Occipital lobe (tissue), 2 donors: ENCODE measurements around the gene SUB1. TPM values are rescaled to one million over a fixed set of nuclear protein-coding genes. Genes with fewer than 3 reads are reported as not detected.
"Not testable (repeated sequence)": the region's sequence is repeated elsewhere in the genome, so short reads cannot be mapped to it uniquely, and the experiment has no call there.

Experiments used
- DNase-seq: peaks from one replicate; lab custom pipeline; 2025; lab: John Stamatoyannopoulos, UW
- total RNA-seq: library from RNA; depleted of rRNA; stranded (reverse); fragments of >200 nt; gene quantifications from one replicate; pipeline ENCODE4 v1.2.3, GENCODE V29; 2014

The SUB1 gene
- 346 TPM for total RNA-seq

DNA sequence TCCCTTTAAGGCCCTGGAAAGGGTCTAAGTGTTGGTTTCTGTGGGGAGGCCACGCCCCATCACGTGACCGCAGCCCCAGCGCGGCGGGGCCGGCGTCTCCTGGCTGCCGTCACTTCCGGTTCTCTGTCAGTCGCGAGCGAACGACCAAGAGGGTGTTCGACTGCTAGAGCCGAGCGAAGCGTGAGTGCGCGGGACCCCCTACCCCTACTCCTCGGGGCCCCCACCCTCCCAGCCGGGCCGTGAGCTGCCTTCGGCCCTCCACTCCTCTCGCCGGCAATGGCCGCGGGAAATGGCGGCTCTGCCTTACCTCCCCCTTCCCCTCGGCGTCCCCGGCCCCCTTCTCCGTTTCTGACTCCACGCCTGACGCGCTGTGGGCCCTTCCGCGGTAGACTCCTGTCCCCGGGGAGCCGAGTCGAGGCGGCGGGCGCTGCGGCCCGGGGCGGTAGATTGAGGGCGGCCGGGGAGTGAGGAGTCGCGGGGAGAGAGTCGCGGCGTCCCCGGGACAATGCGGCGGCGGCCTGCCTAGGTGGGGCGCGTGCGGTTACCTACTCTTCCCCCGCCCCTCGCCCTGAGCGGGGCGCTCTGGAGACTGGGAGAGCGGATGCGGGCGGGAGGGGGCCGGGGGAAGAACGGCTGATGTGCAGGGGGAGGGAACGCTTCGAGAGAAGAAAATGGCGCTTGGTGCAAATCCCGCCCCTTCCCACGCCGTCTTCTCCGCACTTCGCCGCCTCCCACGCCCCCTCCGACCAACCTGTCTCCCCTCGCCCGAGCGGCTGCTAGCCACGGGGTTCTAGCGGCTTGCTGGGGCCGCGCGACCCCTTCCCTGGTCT is at the start of gene SUB1:
Gene SUB1 (plus strand): TSS at position 112 of the 830 bp plus-strand sequence. CDS start 2,956 bp downstream, outside the sequence.
- DNase-seq = peak; percentile 90

DNA sequence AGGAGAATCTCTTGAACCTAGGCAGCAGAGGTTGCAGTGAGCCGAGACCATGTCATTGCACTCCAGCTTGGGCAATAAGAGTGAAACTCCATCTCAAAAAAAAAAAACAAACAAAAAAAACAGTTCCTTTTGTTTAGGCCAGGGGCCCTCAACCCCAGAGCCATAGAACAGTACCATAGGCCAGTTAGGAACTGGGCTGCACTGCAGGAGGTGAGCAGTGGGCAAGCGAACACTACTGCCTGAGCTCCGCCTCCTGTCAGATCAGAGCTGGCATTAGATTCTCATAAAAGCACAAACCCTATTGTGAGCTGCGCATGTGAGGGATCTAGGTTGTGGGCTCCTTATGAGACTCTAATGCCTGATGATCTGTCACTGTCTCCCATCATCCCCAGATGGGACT is 49.1 kb upstream of the SUB1 start:
- no peak for DNase-seq

DNA sequence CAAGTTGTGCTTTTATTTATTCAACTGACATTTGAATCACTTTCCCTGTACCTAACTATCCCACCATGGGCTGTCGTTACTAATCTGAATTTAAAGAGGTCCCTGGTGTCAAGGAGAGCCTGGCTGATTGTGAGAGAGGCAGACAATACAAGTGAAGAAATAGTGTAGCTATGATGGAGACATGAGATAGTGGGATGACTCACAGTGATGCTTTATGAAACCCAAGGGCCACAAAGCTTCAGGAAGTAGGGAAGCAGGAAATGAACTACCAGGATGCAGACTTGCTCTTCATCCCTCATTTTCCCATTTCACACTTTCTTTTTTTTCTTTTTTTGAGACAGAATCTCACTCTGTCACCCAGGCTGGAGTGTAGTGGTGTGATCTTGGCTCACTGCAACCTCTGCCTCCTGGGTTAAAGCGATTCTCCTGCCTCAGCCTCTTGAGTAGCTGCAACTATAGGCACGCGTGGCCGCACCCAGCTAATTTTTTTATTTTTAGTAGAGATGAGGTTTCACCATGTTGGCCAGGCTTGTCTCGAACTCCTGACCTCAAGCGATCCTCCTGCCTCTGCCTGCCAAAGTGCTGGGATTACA is 47.8 kb upstream of the SUB1 start:
- not testable (repeated sequence) for DNase-seq

DNA sequence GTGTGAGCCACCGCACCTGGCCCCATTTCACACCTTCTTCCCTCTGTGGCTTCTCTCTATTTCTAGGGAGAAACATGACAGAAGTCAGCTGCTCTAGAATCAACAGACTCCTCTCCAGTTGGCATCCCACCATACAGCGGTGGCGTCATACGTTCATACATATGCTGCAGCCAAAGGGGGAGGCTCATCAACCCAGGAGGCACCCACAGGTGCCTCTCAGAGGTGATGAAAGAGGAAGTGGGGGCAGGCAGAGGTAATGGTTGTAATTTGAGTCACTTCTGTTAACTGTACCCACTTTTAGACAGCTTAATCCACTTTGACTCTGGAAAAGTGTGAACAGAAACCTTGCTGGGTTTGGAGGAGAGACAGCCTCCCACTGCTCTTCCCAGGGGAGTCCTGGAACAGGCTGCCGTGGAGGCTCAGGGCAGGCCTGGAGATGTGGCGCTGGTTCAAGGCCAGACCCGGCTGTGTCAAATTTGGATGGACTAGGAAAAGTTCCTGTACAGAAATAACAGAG is 47.3 kb upstream of the SUB1 start:
- no peak for DNase-seq

DNA sequence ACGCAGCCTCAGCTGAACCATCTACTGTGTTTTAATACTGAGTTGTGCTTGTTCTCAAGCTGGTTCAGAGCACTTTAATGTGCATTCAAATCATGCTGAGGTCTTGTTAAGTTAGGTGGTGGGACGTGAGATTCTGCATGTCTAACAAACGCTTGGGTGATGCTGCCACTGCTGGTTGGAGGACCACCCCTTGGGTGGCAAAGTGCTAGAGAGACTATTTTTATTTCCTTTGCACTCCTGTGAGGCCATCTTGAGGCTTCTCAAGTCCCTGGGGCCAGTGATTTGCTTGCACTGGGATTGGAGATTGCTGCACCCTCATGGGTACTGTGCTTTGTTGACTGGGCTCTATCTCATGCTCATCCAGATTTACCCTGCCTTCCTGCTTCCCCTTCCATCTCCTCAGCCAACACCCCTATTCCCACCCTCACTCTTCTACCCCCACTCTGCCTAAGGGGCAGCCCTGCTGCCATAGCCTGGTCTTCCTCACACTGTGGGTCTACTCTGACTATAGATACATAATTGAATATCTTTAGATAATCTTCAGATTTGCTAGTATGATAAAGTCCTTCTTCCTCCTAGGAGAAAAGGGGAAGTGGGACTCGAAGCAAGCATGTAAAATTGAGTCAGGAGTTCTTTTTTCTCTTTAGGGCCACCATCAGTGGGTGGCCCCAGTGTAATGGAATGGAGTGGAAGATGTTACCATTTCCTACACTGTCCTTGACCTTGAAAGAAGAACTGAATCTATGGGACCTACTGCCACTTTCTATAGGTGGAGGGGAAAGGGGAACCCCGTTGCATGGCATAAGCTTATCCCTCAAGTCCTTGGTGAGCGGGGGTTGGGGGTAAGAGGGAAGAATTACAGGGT is 45.1 kb upstream of the SUB1 start:
- DNase-seq = no peak

DNA sequence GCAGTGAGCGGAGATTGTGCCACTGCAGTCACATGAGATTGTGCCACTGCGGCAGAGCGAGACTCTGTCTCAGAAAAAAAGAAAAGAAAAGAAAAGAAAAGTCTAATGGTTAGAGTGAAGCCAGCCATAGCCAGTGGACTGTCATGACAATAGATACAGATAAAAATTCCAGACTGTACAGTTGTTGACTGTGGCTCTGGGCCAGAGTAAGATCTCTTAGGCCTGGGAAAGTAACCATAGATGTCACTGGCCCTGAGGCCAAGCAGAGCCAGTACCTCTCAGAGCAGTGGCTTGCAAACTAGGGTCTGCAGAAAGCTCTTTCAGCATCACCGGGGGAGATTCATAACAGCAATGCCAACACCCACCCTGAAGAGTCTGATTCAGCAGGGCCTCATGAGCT is 44.1 kb upstream of the SUB1 start:
- DNase-seq = no peak

DNA sequence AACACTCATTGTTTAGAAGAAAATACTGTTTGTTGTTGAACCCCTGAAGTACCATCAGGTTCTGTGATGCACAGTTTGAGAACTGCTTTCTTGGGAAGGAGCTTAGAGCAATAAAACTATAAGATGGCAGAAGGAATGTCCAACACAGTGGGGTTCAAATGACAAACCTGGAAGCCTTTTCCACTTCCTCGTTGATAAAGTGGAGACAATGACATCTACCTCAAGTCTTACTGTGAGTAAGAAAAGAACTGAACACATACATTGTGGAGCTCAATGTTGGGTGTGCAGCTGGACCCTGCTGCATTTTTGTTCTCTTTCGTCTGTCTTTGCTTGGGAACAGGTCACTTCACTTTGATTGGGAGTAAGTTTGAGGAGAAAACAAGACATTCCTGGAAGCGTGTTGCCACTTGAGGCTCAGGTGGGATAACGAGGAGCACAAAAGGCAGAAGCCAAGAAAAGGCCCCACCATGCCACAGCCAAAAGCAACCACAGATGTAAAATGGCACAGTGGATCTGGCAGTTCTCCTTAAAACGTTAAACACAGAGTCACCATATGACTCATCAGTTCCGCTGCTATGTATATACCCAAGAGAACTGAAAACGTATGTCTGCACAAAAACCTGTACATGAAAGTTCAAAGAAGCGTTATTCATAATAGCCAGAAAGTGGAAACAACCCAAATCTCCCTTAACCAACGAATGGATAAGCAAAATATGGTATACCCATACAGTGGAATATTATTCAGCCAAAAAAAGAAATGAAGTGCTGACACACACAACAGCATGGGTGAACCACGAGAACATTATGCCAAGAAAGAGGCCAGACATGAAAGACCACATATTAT is 42.9 kb upstream of the SUB1 start:
- no peak for DNase-seq

DNA sequence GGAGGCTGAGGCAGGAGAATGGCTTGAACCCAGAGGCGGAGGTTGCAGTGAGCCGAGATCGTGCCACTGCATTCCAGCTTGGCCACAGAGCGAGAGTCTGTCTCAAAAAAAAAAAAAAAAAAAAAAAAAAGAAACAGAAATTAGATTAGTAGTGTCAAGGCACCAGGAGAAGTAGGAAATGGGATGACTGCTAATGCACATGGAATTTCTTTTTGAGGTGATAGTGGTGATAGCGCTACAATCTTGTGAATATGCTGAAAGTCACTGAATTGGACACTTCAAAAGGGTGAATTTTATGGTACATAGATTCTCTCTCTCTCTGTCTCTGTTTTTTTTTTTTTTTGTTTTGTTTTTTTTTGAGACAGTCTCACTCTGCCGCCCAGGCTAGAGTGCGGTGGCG is 42.1 kb upstream of the SUB1 start:
- DNase-seq = no peak

DNA sequence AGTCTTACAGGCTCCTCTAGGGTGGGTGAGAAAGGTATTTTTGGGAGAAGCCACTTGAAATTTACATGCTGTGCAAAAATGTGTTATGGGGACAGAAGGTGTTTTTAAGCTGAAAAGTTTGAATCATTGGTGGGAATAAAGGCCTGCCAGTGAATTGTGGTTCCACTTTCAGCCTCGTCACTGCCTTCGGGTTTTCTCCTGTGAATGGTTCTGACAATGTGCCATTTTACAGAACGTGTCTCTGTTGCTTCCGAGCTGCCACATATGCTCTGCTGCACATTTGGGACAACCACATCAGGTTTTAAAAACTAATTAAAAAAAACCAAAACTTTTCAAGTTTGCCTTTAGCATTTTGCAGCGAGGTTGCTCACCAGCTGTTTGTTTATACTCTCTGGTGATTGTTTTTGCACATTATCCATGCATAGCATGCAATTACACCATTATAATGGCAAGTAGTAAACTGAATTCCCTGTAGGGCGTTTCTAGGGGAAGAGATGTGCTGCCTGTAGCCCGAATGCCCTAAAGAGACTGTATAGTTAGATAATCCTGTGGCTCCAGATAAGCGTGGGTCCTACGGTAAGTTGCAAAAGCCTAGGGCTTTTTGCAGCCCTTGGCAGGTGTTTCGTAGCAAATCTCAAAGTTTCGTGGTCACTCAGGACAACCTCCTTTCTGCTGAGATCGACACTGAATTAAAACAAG is 40.1 kb upstream of the SUB1 start:
- peak; percentile 26 for DNase-seq

DNA sequence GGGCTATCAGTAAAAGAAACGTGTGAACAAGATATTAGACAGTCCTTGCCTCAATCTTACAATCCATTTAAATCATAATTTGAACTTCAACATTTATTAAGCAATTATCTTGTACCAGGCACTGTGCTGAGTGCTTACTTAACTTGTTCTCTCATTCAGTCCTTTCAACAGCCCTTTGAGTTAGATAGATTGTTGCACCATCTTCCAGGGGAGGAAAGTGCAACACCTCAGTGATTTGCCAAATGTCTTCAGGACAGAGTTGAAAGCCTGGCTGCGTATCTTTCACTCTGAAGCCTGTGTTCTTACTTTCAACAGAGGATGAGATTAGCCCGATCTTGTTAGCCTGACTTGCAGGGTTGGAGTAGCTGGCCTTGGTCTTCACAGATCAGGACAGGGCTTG is 34.2 kb upstream of the SUB1 start:
- DNase-seq = no peak

DNA sequence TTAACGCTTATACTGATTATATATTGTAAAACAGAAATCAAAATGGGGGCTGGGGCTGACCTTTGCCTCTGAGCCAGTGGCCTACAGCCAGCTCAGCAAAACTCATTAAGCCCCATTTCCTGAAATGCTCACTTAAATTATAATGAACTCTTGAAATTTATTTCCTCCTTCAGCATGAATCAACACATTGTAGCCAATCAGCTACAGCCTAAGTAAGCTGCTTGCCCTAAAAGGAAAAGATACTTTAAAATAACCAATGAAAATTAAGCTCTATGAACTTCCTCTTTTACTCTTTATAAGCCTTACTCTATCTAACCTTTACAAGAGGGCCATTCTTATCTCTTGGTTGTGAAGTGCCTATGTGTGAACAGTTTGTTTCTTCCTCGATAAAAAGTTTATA is 33.5 kb upstream of the SUB1 start:
- no peak for DNase-seq

DNA sequence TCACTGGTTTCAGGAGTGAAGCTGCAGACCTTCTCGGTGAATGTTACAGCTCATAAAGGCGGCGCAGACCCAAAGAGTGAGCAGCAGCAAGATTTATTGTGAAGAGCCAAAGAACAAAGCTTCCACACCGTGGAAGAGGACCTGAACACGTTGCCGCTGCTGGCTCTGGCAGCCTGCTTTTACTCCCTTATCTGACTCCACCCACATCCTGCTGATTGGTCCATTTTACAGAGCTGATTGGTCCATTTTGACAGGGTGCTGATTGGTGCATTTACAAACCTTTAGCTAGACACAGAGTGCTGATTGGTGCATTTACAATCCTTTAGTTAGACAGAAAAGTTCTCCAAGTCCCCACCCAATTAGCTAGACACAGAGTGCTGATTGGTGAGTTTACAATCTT is 32.9 kb upstream of the SUB1 start:
- DNase-seq = not testable (repeated sequence)

DNA sequence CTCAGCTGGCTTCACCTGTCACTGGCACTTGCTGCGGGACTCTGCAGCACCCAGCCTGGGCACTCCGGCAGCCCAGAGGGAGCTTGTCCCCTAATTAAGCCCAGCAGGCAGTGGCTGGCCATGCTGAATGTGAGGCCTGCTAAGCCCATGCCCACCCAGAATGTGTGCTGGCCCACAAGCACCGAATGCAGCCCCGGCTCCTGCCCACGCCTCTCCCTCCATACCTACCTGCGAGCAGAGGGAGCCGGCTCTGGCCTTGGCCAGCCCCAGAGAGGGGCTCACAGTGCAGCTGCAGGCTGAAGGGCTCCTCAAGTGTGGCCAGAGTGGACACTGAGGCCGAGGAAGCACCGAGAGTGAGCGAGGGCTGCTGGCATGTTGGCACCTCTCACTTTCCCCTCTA is 32.4 kb upstream of the SUB1 start:
- DNase-seq = no peak

DNA sequence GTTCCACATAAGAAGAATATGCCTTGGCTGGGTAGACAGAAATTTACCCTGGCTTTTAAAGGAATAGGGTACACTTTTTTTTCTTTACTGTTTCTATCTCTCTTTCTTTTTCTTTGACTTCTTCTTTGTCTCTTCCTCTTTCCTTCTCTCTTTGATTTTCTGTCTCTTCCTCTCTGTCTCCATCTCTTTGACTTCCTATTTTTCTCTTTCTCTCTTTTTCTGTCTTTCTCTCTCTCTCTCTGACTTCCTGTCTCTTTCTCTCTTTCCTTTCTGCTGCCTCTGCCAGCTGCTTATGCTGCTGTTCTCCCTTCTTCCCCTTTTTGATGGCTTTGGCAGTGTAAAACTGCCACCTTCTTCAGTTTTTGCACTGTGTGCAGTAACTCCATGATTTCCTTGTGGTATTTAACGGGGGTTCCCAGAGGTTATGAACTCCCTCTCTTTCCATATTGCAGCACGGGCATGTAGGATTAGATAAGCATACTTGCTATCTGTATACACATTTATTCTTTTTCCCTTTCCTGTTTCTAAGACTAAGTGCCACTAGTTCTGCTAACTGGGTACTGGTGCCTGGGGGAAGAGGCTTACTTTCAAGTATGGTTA is 31.1 kb upstream of the SUB1 start:
- not testable (repeated sequence) for DNase-seq

DNA sequence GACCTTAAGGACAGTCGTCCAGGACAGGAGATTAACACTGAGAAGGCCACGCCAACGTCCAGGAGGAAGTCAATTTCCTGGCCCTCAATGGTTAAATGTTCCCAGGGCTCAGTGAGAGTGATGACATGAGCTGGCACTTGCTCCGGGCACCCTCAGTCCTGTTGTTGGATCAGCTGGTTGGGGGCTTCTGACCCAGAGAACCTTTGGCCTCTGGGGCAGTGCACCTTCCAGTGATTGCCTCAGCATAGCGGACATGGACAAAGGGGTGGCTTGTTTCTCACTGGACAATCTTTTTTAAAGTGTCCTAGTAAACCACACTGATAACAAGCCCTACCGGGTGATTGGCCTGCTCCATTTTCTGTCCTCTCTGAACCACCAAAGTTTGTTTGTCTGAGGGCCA is 28.8 kb upstream of the SUB1 start:
- DNase-seq = not testable (repeated sequence)

DNA sequence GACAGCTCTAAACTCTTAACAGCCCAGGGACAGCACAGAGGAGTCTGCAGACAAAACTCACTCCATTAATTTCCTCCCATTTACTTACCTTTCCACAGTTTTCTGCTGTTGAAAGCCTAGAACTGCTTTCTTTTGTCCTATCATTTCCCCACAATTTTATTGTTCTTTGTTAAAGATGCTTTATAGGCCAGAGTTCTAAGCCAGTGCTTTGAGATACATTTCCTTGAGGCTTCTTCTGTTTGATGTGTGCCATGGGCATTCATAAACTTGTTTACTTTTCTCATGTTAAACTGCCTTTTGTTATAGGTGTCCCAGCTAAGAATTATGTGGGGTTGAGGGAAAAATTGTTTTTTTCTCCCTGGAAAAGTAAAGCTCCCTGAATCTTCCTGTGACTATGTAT is 25.9 kb upstream of the SUB1 start:
- no peak for DNase-seq

DNA sequence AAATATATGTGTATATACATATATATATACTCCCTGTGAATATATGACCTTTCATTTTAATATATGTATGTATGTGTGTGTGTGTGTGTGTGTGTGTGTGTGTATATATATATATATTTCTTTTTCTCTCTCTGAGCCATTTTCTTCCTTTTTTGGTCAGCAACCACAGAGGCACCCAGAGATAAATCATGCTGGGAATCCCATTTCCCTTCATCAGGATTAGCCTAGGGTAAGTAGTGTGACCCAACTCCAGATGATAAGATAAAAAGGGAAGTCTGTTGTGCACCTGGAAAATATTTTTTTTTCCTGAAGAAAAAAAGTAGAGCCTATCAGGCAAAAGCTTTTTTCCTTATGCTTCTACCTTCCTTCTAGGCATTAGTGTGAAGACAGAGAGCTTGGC is 25.4 kb upstream of the SUB1 start:
- DNase-seq = no peak

DNA sequence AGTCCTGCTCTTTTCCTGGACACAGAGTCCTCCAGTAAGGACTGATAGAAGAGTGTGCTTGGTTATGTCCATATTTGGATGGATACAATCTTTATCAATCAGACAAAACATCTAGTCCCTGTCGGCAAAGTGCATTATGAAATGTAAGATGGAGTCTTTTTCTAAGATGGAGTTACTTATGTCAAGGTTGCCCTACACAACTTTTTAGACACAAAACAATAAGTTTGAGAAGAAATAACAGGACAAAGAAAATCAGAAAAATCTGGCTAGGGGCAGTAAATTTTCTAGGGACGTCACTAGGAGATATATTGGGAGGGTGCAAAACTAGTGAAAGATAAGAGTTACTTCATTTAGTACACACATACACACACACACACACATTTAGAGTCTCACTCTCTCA is 23.3 kb upstream of the SUB1 start:
- DNase-seq = no peak

DNA sequence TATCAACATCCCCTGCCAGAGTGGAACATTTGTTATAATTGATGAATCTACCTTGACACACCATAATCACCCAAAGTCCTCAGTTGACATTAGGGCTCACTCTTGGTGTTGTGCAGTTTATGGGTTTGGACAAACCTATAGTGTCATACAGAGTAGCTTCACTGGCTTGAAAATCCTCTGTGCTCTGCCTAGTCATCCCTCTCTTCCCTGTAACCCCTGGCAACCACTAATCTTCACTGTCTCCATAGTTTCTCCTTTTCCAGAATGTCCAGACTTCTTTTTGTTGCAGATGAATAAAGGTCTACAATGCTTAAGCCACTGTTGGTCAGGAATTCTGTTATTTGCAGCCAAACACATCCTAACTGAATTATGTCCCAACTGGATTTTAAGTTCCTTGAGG is 22.5 kb upstream of the SUB1 start:
- DNase-seq = no peak

DNA sequence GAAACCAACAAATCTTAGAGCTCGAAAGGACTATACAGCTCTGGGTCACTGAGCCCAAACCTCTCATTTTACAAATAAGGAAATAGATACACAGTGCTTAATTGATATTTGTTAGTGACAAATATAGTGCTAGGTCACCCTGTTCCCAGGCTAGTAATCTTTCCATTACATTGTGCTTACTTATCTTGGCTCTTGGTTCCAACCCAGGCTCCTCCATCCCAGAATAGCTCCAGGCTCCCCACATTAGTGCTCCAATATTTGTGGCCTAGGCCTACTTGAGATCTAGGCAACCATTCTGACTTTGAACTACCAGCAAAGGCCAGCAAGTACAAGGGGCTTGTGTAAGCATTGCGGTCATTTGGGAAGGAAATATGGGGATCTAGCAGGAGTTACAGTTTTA is 21.7 kb upstream of the SUB1 start:
- no peak for DNase-seq
